OCI-LY7 (cell line): ENCODE results near the gene SPDYA. TPM values are rescaled to one million over a fixed set of nuclear protein-coding genes. Genes with fewer than 3 reads are reported as not detected.

Experiments
- Bru-seq: library from RNA; stranded (reverse); fragments of 400-500 nt; gene quantifications from one replicate; lab custom pipeline; 2021; lab: Mats Ljungman, UMichigan
- BruChase-seq, 2 experiments: library from RNA; stranded (reverse); fragments of 400-500 nt; gene quantifications; one replicate each; lab custom pipeline; 2021; lab: Mats Ljungman, UMichigan
- BruUV-seq: library from RNA; stranded (reverse); fragments of 400-500 nt; replicated peaks from 2 replicates; lab custom pipeline; 2021; lab: Mats Ljungman, UMichigan
- CTCF ChIA-PET: fragments of 300-600 bp; sonication (Branson Sonifier 250); formaldehyde crosslinking; loops from one replicate; lab custom pipeline; 2022; ENCODE audit warnings: antibody characterized with exemption; ENCODE audit not compliant: unreplicated experiment; lab: Charles Lee
- POLR2A ChIA-PET: fragments of 300-600 bp; sonication (Branson Sonifier 250); formaldehyde crosslinking; loops from one replicate; lab custom pipeline; 2022; ENCODE audit warnings: antibody characterized with exemption; lab: Charles Lee
- DNase-seq: peaks from one replicate; pipeline ENCODE4 v3.0.0-alpha.2; 2015; ENCODE audit warnings: low spot score
- H2AFZ ChIP-seq: fragments of 200-600 bp; sonication (generic), shearing (Covaris generic); 2 replicates; pipeline ENCODE4 v1.6.1; 2014; ENCODE audit warnings: mild to moderate bottlenecking, antibody characterized with exemption, low read length, moderate library complexity
- H3K27ac ChIP-seq: fragments of 200-600 bp; sonication (generic); 2 replicates; pipeline ENCODE4 v1.5.1; 2014; ENCODE audit warnings: mixed run types, low read depth, mild to moderate bottlenecking, moderate library complexity, low read length, inconsistent platforms; ENCODE audit not compliant: poor library complexity, severe bottlenecking
- H3K36me3 ChIP-seq: fragments of 200-600 bp; sonication (generic); 2 replicates; pipeline ENCODE4 v1.6.1; 2014; ENCODE audit warnings: mild to moderate bottlenecking, antibody characterized with exemption, low read length, moderate library complexity, mixed read lengths; ENCODE audit not compliant: insufficient read depth
- H3K4me1 ChIP-seq: fragments of 200-600 bp; sonication (generic); 2 replicates; pipeline ENCODE4 v1.5.1; 2014; ENCODE audit warnings: mild to moderate bottlenecking, low read length; ENCODE audit not compliant: insufficient read depth, poor library complexity, severe bottlenecking
- H3K4me2 ChIP-seq: fragments of 200-600 bp; sonication (generic); 2 replicates; pipeline ENCODE4 v1.6.1; 2014; ENCODE audit warnings: mild to moderate bottlenecking, low read length
- H3K4me3 ChIP-seq: fragments of 200-600 bp; sonication (generic); 2 replicates; pipeline ENCODE4 v1.5.1; 2014; ENCODE audit warnings: mild to moderate bottlenecking, low read depth, low read length; ENCODE audit not compliant: poor library complexity, severe bottlenecking
- H3K79me2 ChIP-seq: fragments of 200-600 bp; sonication (generic); 2 replicates; pipeline ENCODE4 v1.6.1; 2016; ENCODE audit warnings: low read depth, mild to moderate bottlenecking, low read length, moderate library complexity, mixed read lengths; ENCODE audit not compliant: insufficient read depth
- H3K9me2 ChIP-seq: fragments of 200-600 bp; sonication (generic); 2 replicates; pipeline ENCODE4 v1.6.1; 2016; ENCODE audit warnings: mild to moderate bottlenecking, low read length, mixed read lengths; ENCODE audit not compliant: insufficient read depth
- H3K9me3 ChIP-seq: fragments of 200-600 bp; sonication (generic); 2 replicates; pipeline ENCODE4 v1.6.1; 2014; ENCODE audit warnings: mild to moderate bottlenecking, mixed run types, low read length, mixed read lengths
- H4K20me1 ChIP-seq: fragments of 200-600 bp; sonication (generic); 2 replicates; pipeline ENCODE4 v1.6.1; 2014; ENCODE audit warnings: mild to moderate bottlenecking, antibody characterized with exemption, low read length, moderate library complexity, mixed read lengths; ENCODE audit not compliant: insufficient read depth
- CTCF ChIP-seq: fragments of 200-600 bp; sonication (generic); conservative IDR thresholded peaks from 2 replicates; pipeline ENCODE4 v1.5.1; 2014; ENCODE audit warnings: mild to moderate bottlenecking, antibody characterized with exemption, low read length, moderate library complexity, mixed read lengths
- EZH2phosphoT487 ChIP-seq: fragments of 200-600 bp; sonication (generic); IDR thresholded peaks from 2 replicates; pipeline ENCODE4 v1.6.1; 2018; ENCODE audit warnings: low read depth, borderline replicate concordance, mild to moderate bottlenecking, mixed run types, antibody characterized with exemption, low read length, moderate library complexity, mixed read lengths
- intact Hi-C: fragments of 100-400 bp; cut with micrococcal nuclease; formaldehyde crosslinking; loops from one replicate; pipeline ENCODE4 v1.10.0; 2022; ENCODE audit not compliant: unreplicated experiment
- long read RNA-seq: library from polyadenylated mRNA; stranded (forward); transcript quantifications from one replicate; pipeline ENCODE4 v2.0.0, GENCODE V29; 2022
- total RNA-seq, 2 experiments: library from RNA; depleted of rRNA in 1 of 2; stranded (reverse); fragments of >200 nt in 1 of 2; shearing (Covaris generic) in 1 of 2; gene quantifications; 2 replicates each; pipeline ENCODE4 v1.2.3, GENCODE V29; 2014 to 2022

SPDYA gene
- 0.77 and 1.1 TPM in 2 replicates for total RNA-seq (2014; rRNA removed; shearing (Covaris generic))
- 1.2 and 1.7 TPM in 2 replicates for total RNA-seq (2022)
- percentile 30 among the genes with signal in this experiment for Bru-seq, nascent RNA
- percentile 34 among the genes with signal in this experiment for BruChase-seq, experiment 1, labeled RNA remaining after a 6-hour chase
- BruChase-seq, experiment 2, labeled RNA remaining after a 2-hour chase: percentile 38 among the genes with signal in this experiment
- long read RNA-seq, partial matches to known transcripts: 0 of 11 reads
- long read RNA-seq, other reads (novel, unspliced or antisense): 11 of 11 reads

- no peak within 1 kb of the TSS for H2AFZ ChIP-seq
- H3K4me3 ChIP-seq: peak within 1 kb of the TSS; percentile 25
- H3K27ac ChIP-seq: no peak within 1 kb of the TSS
- no peak for DNase-seq
- H3K36me3 ChIP-seq: peaks cover 15% of the 10 kb centered on the region
- no peak within 1 kb of the TSS for H3K4me2 ChIP-seq
- H3K9me3 ChIP-seq: no peaks in the 10 kb centered on the region
- POLR2A ChIA-PET: no interaction called here
- no peaks in the 10 kb centered on the region for H3K9me2 ChIP-seq
- intact Hi-C loops: no loop called here
- TF ChIP-seq CTCF (no peak), EZH2phosphoT487 (no peak)
- no TSS peak for BruUV-seq
- H4K20me1 ChIP-seq: no peaks in the 10 kb centered on the region
- H3K79me2 ChIP-seq: no peaks in the 10 kb centered on the region
- CTCF ChIA-PET: no interaction called here
- H3K4me1 ChIP-seq: peaks cover 5% of the 10 kb centered on the region
These were observed at the start of gene SPDYA for GRCh38 chr2:28810384-28811285. TSS of gene SPDYA (plus strand) at chr2:28810834. CDS start at chr2:28816015, 5,181 bp downstream.

GRCh38 chr2:28761420-28761819 lies 49.2 kb upstream of the SPDYA start:
- Histone ChIP-seq H4K20me1 (peaks cover 19% of the 10 kb centered on the region), H3K36me3 (peaks cover 81% of the 10 kb centered on the region), H3K4me2 (no peak overlapping the region), H3K9me3 (peaks cover 7% of the 10 kb centered on the region; the same call in 1 of the 2 replicates), H2AFZ (no peak overlapping the region), H3K4me1 (peaks cover 3% of the 10 kb centered on the region), H3K79me2 (peaks cover 100% of the 10 kb centered on the region), H3K9me2 (no peaks in the 10 kb centered on the region), H3K27ac (no peak overlapping the region), H3K4me3 (no peak overlapping the region)
- no TSS peak for BruUV-seq
- CTCF ChIA-PET: no interaction called here
- POLR2A ChIA-PET: interaction anchor here (0.6 kb wide), 1 partner anchor 142 kb away, joined by 3 read pairs; no protein-coding TSS in a partner anchor
- intact Hi-C loops: no loop called here
- no peak for TF ChIP-seq EZH2phosphoT487
- TF ChIP-seq CTCF: no peak
- no peak for DNase-seq
